Mesendoderm (in vitro differentiated cells): Measurements from ENCODE around the gene POU3F1.
A peak's percentile ranks its signal among the peaks of the same experiment; 100 is the strongest.

Source experiments
- DNase-seq: peaks from one replicate; pipeline ENCODE4 v3.0.0; 2013
- H2AK5ac ChIP-seq: 2 replicates; pipeline ENCODE4 v1.6.1; 2013; ENCODE audit warnings: low read length, inconsistent platforms
- H2BK120ac ChIP-seq: 2 replicates; pipeline ENCODE4 v1.6.1; 2013; ENCODE audit warnings: low read depth, mild to moderate bottlenecking, low read length, moderate library complexity, mixed read lengths
- H2BK15ac ChIP-seq: replicated peaks from 2 replicates; pipeline ENCODE4 v1.6.1; 2013; ENCODE audit warnings: low read depth, mild to moderate bottlenecking, moderate library complexity
- H2BK5ac ChIP-seq: 2 replicates; pipeline ENCODE4 v1.6.1; 2013; ENCODE audit warnings: low read length, inconsistent platforms
- H3K18ac ChIP-seq: 2 replicates; pipeline ENCODE4 v1.6.1; 2013; ENCODE audit warnings: mild to moderate bottlenecking, low read length, mixed read lengths
- H3K23ac ChIP-seq: one replicate; pipeline ENCODE4 v1.6.1; 2013; ENCODE audit warnings: low read length
- H3K27ac ChIP-seq: 2 replicates; pipeline ENCODE4 v1.5.1; 2013; ENCODE audit warnings: low read depth, mild to moderate bottlenecking, inconsistent platforms, low read length, moderate library complexity
- H3K27me3 ChIP-seq: 2 replicates; pipeline ENCODE4 v1.6.1; 2013; ENCODE audit warnings: low read length, control low read depth, mild to moderate bottlenecking, inconsistent platforms; ENCODE audit not compliant: insufficient read depth, poor library complexity
- H3K36me3 ChIP-seq: 2 replicates; pipeline ENCODE4 v1.6.1; 2013; ENCODE audit warnings: low read length, inconsistent platforms; ENCODE audit not compliant: control insufficient read depth, insufficient read depth
- H3K4ac ChIP-seq: one replicate; pipeline ENCODE4 v1.6.1; 2013; ENCODE audit warnings: low read depth, mild to moderate bottlenecking, low read length, moderate library complexity
- H3K4me1 ChIP-seq: 2 replicates; pipeline ENCODE4 v1.6.1; 2013; ENCODE audit warnings: low read depth, low read length, inconsistent platforms; ENCODE audit not compliant: control insufficient read depth
- H3K4me2 ChIP-seq: 2 replicates; pipeline ENCODE4 v1.6.1; 2013; ENCODE audit warnings: low read length
- H3K4me3 ChIP-seq: 2 replicates; pipeline ENCODE4 v1.5.1; 2013; ENCODE audit warnings: mild to moderate bottlenecking, low read length
- H3K56ac ChIP-seq: one replicate; pipeline ENCODE4 v1.6.1; 2013; ENCODE audit warnings: low read length
- H3K79me1 ChIP-seq: 2 replicates; pipeline ENCODE4 v1.6.1; 2013; ENCODE audit warnings: low read length, inconsistent platforms
- H3K79me2 ChIP-seq: 2 replicates; pipeline ENCODE4 v1.6.1; 2013; ENCODE audit warnings: mild to moderate bottlenecking, low read length; ENCODE audit not compliant: control insufficient read depth, insufficient read depth
- H3K9ac ChIP-seq: 2 replicates; pipeline ENCODE4 v1.6.1; 2013; ENCODE audit warnings: low read length, inconsistent platforms
- H4K5ac ChIP-seq: one replicate; pipeline ENCODE4 v1.6.1; 2013; ENCODE audit warnings: low read length
- H4K8ac ChIP-seq: one replicate; pipeline ENCODE4 v1.6.1; 2013; ENCODE audit warnings: low read depth, mild to moderate bottlenecking, control low read depth, low read length, moderate library complexity
- WGBS: extraction: QIAGEN DNeasy Blood & Tissue Kit; methylation state at CpG from one replicate; pipeline ENCODE4 v1.1.7; 2013; ENCODE audit warnings: low lambda C conversion rate, missing lambda C conversion rate; ENCODE audit not compliant: insufficient coverage; ENCODE audit errors: extremely low coverage; 5-methylcytosine and 5-hydroxymethylcytosine counted together

POU3F1 gene

GRCh38 chr1:38050397-38051078, 3.9 kb upstream of the POU3F1 start:
- H3K56ac ChIP-seq, result no peak overlapping the region
- H3K4me3 ChIP-seq, result no peak overlapping the region
- no peak overlapping the region for H4K5ac ChIP-seq
- H3K27me3 ChIP-seq, result peaks cover 9% of the 10 kb centered on the region
- H3K18ac ChIP-seq, result no peak overlapping the region
- no peak overlapping the region for H2AK5ac ChIP-seq
- H3K4ac ChIP-seq, result no peak overlapping the region
- no peak overlapping the region for H3K4me2 ChIP-seq
- no peak overlapping the region for H2BK120ac ChIP-seq
- peaks cover 4% of the 10 kb centered on the region for H3K4me1 ChIP-seq
- DNase-seq, result no peak
- H2BK5ac ChIP-seq, result no peak overlapping the region
- H3K23ac ChIP-seq, result no peak overlapping the region
- no peaks in the 10 kb centered on the region for H3K36me3 ChIP-seq
- H3K79me1 ChIP-seq, result no peaks in the 10 kb centered on the region
- no peak overlapping the region for H4K8ac ChIP-seq
- no peaks in the 10 kb centered on the region for H3K79me2 ChIP-seq
- no CpG with 5 or more reads among the region's 13 CpGs for WGBS
- no peak overlapping the region for H3K27ac ChIP-seq
- no peak overlapping the region for H2BK15ac ChIP-seq
- H3K9ac ChIP-seq, result no peak overlapping the region

GRCh38 chr1:38047603-38048141, 1.1 kb upstream of the POU3F1 start:
- no peak overlapping the region for H2AK5ac ChIP-seq
- H3K79me1 ChIP-seq, result no peaks in the 10 kb centered on the region
- peak overlapping the region; percentile 77 for H3K4me2 ChIP-seq
- no CpG with 5 or more reads among the region's 34 CpGs for WGBS
- peaks cover 25% of the 10 kb centered on the region for H3K27me3 ChIP-seq
- no peak overlapping the region for H2BK120ac ChIP-seq
- peak overlapping the region; percentile 44 for H3K9ac ChIP-seq
- no peak overlapping the region for H3K4ac ChIP-seq
- H3K23ac ChIP-seq, result peak overlapping the region; percentile 15
- H3K18ac ChIP-seq, result no peak overlapping the region
- H2BK15ac ChIP-seq, result no peak overlapping the region
- H4K8ac ChIP-seq, result no peak overlapping the region
- H3K4me3 ChIP-seq, result peak overlapping the region; percentile 4
- peak; percentile 76 for DNase-seq
- H4K5ac ChIP-seq, result no peak overlapping the region
- peak overlapping the region; percentile 64 for H3K56ac ChIP-seq
- H2BK5ac ChIP-seq, result no peak overlapping the region
- no peaks in the 10 kb centered on the region for H3K36me3 ChIP-seq
- H3K27ac ChIP-seq, result no peak overlapping the region
- no peaks in the 10 kb centered on the region for H3K79me2 ChIP-seq
- H3K4me1 ChIP-seq, result no peaks in the 10 kb centered on the region

GRCh38 chr1:38046884-38047602, 450 bp upstream of the POU3F1 start:
- Histone ChIP-seq H3K56ac (peak overlapping the region; percentile 64), H3K36me3 (no peaks in the 10 kb centered on the region), H3K23ac (peak overlapping the region; percentile 15), H3K27ac (no peak overlapping the region), H3K4ac (no peak overlapping the region), H4K8ac (no peak overlapping the region), H2BK15ac (no peak overlapping the region), H3K79me1 (no peaks in the 10 kb centered on the region), H3K4me2 (peak overlapping the region; percentile 77), H2BK120ac (no peak overlapping the region), H3K79me2 (no peaks in the 10 kb centered on the region), H3K4me3 (peak overlapping the region; percentile 4), H3K27me3 (peaks cover 25% of the 10 kb centered on the region), H4K5ac (no peak overlapping the region), H3K4me1 (no peaks in the 10 kb centered on the region), H3K18ac (no peak overlapping the region), H3K9ac (peak overlapping the region; percentile 44), H2AK5ac (no peak overlapping the region), H2BK5ac (no peak overlapping the region)
- WGBS, result no CpG with 5 or more reads among the region's 99 CpGs
- peak; percentile 80 for DNase-seq

GRCh38 chr1:38045401-38046332, 926 bp downstream of the POU3F1 start:
- H4K5ac ChIP-seq, result no peak overlapping the region
- no peaks in the 10 kb centered on the region for H3K4me1 ChIP-seq
- no peak overlapping the region for H4K8ac ChIP-seq
- DNase-seq, result peak; percentile 70
- H2AK5ac ChIP-seq, result no peak overlapping the region
- peak overlapping the region; percentile 9 for H3K18ac ChIP-seq
- H3K9ac ChIP-seq, result no peak overlapping the region
- H3K36me3 ChIP-seq, result no peaks in the 10 kb centered on the region
- no peak overlapping the region for H3K4ac ChIP-seq
- no peak overlapping the region for H2BK5ac ChIP-seq
- H3K4me2 ChIP-seq, result peak overlapping the region; percentile 8
- no peak overlapping the region for H2BK15ac ChIP-seq
- no peak overlapping the region for H3K4me3 ChIP-seq
- no peaks in the 10 kb centered on the region for H3K79me1 ChIP-seq
- no peak overlapping the region for H3K23ac ChIP-seq
- H3K79me2 ChIP-seq, result no peaks in the 10 kb centered on the region
- H3K56ac ChIP-seq, result peak overlapping the region; percentile 6
- no CpG with 5 or more reads among the region's 115 CpGs for WGBS
- no peak overlapping the region for H2BK120ac ChIP-seq
- no peak overlapping the region for H3K27ac ChIP-seq
- H3K27me3 ChIP-seq, result peaks cover 25% of the 10 kb centered on the region

GRCh38 chr1:38044221-38045215, 2.1 kb downstream of the POU3F1 start:
- Histone ChIP-seq H3K23ac (no peak overlapping the region), H2BK120ac (no peak overlapping the region), H3K27me3 (peaks cover 25% of the 10 kb centered on the region), H2AK5ac (no peak overlapping the region), H3K56ac (peak overlapping the region; percentile 49), H3K27ac (no peak overlapping the region), H3K4me2 (peak overlapping the region; percentile 78), H3K18ac (peak overlapping the region; percentile 16), H4K8ac (no peak overlapping the region), H3K9ac (peak overlapping the region; percentile 22), H3K4ac (no peak overlapping the region), H2BK5ac (no peak overlapping the region), H3K4me3 (peak overlapping the region; percentile 19), H3K36me3 (no peaks in the 10 kb centered on the region), H3K4me1 (no peaks in the 10 kb centered on the region), H4K5ac (no peak overlapping the region), H3K79me2 (no peaks in the 10 kb centered on the region), H3K79me1 (no peaks in the 10 kb centered on the region), H2BK15ac (no peak overlapping the region)
- no CpG with 5 or more reads among the region's 70 CpGs for WGBS
- DNase-seq, result no peak
